HPDE6-E6E7 (cell line): ENCODE results near the gene FAM227B.
"Not testable (repeated sequence)": the region's sequence is repeated elsewhere in the genome, so short reads cannot be mapped to it uniquely, and the experiment has no call there.

Experiments used
- DNase-seq: peaks from one replicate; pipeline ENCODE4 v3.0.0; 2011; ENCODE audit warnings: missing footprints; ENCODE audit errors: extremely low spot score

The FAM227B gene

DNA sequence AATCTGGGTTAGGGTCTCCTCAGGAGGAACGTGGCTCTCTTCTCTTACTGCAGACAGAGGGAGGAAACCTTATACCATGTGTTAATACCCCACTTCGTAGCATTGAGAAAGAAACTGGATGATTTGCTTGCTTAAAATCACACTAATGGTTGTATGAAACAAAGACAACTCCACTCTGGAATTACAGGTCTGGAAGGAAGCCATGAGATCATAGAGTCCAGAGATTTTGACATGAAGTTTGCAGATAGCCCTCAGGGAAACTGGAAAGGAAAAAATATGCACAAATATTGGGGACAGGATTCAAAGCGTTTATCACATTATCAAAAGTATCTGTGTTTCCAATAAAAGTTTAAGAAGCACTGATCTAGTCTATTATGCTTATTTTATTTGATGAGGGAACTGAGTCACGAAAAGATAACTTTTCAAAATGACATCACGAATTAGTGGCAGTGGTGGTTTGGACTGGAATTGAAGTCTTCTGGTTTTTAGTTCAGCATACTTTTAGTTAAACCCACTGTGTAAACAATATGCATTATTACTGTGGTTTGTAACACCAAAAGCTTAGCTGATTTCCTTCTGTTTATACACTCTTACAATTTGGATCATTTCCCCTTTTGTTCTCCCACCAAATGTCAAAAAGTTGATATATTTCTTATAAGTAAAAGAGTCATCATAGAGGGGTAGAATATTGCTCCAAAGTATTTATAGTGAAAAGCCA is 180.8 kb downstream of the FAM227B start:
- DNase-seq: no peak

- no peak for DNase-seq
These were observed 181.5 kb downstream of the FAM227B start for GRCh38 chr15:49438962-49439631.

GRCh38 chr15:49436751-49437150 is 183.9 kb downstream of the FAM227B start:
- DNase-seq: no peak

- DNase-seq: no peak
These were observed 185.4 kb downstream of the FAM227B start for GRCh38 chr15:49435174-49435573.

- DNase-seq: no peak
These were observed 190.6 kb downstream of the FAM227B start for GRCh38 chr15:49430046-49430445.

- DNase-seq: no peak
These were observed 192.1 kb downstream of the FAM227B start for GRCh38 chr15:49428409-49429095.

GRCh38 chr15:49427372-49427771 is 193.2 kb downstream of the FAM227B start:
- DNase-seq: no peak

DNA sequence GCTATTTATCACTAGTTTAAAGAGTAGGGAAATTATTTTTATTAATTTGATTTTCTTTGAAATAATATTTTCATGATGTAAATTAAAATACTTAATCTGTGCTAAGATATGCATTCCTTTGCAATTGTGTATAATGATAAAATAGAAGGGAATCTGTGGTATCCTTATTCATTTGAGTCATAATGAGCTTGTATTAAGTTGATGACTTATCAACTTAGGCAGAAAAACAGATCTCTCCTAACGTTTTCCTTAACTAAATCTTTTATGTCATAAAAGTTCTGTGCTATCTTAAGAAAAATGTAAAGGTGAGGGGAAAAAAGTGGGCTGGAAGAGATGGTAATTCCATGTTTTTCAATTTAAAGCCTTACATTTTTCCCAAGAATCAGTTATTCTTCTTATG is 195.7 kb downstream of the FAM227B start:
- no peak for DNase-seq

DNA sequence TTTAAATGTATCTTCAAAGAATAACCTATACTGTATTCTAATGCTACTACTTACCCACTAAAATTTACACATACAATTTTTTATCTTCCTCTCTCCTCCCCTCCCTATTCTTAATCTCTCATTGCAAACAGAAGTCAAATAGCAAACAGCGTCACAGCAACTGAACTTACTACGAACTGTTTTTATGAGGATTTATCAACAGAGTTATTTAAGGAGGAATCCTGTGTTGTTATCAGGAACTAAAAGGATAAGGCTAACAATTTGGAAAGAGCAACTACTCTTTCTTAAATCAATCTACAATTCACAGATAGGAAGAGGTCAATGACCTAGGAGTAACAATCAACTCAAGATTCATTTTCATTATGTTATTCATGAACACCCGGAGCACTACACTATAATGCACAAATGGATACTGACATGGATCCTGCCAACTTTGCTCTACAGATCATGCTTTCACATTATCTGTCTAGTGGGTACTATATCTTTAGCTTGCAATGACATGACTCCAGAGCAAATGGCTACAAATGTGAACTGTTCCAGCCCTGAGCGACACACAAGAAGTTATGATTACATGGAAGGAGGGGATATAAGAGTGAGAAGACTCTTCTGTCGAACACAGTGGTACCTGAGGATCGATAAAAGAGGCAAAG is 196.6 kb downstream of the FAM227B start:
- no peak for DNase-seq

DNA sequence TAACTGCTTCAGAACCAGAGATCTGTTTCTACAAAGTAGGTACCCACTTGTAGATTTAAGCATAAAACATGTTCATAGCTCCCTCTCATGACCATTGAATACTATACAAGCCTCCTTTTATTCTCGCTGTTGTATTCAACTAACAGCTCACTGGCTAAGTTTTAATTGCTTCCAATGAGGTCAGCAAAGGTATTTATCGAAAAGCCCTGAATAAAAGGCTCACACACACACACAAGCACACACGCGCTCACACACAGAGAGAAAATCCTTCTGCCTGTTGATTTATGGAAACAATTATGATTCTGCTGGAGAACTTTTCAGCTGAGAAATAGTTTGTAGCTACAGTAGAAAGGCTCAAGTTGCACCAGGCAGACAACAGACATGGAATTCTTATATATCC is 197.6 kb downstream of the FAM227B start, which contains the start of gene FGF7:
Gene FGF7, plus strand, starts transcription at position 222 of the 400 bp plus-strand sequence. CDS start 1,056 bp downstream, outside the sequence.
- DNase-seq: no peak

DNA sequence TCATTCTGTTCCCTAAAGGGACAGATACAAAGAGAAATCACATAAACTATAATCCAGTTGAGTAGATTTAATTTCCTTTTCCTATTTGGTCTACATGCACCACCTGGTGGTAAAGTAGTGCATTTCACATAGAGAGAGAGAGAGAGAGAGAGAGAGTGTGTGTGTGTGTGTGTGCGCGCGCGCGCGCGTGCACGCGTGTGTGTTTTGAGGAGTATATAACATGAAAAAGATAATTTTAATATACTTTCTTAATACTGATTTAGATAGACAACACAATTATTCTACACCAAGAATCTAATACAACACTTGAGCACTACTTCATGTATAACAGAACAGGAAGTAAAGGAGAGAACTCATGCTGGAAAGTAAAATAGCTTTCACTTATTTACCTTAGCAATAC is 198.6 kb downstream of the FAM227B start:
- DNase-seq: no peak

DNA sequence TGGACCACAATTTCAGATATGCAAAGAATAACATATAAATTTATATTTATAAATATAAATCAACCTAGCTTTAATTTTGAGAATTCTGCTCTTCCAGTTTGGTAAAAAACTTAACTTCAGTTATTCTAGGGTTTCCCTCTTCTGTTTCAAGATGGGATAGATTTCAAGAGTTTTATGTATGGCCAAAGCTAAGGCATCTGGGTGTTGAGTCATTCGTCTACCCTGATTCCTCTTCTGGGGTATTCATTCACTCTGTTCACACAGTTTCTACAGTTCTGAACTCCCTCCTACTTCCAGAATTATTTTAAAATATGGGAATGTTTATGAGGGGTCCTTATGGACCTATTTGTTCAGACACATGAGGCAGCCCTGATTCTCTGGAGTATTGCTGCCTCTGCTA is 201.8 kb downstream of the FAM227B start:
- DNase-seq: no peak

DNA sequence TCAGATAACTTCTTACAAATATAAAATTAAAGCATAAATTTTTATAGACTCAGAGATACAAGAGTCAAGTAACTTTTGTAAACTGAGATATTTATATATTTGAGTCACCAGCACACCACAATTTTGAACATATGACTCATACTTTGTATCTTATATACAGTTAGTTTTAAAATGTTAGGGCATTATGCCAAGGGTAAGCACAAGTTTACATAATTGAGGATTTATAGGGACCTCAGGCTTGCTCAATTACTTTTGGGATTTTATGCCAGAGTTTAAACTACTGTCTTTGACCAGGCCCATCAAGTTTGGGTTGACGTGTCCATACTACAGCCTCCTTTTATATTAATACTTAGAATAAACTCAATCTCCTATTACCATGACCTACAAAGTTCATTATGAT is 205.0 kb downstream of the FAM227B start:
- no peak for DNase-seq

GRCh38 chr15:49415149-49415548 is 205.5 kb downstream of the FAM227B start:
- DNase-seq: no peak

GRCh38 chr15:49412797-49413196 is 207.8 kb downstream of the FAM227B start:
- DNase-seq: no peak

- DNase-seq: no peak
These were observed 210.0 kb downstream of the FAM227B start for GRCh38 chr15:49410641-49411040.

GRCh38 chr15:49406352-49407118 is 214.1 kb downstream of the FAM227B start:
- DNase-seq: no peak

- DNase-seq: not testable (repeated sequence)
These were observed 217.9 kb downstream of the FAM227B start for GRCh38 chr15:49402515-49403296.

- no peak for DNase-seq
These were observed 233.1 kb downstream of the FAM227B start for GRCh38 chr15:49387471-49387870.

GRCh38 chr15:49383266-49383665 is 237.4 kb downstream of the FAM227B start:
- no peak for DNase-seq

- no peak for DNase-seq
These were observed 238.2 kb downstream of the FAM227B start for GRCh38 chr15:49382394-49382793.
